Nephron progenitor cell (in vitro differentiated cells): Measurements from ENCODE around the gene GFRA3.
A peak's percentile ranks its signal among the peaks of the same experiment; 100 is the strongest.

Experiments used
- DNase-seq: peaks from one replicate; pipeline ENCODE4 v3.0.0; 2021
- H3K27ac Mint-ChIP-seq: 2 replicates; pipeline ENCODE4 v1.8.0; 2021; ENCODE audit warnings: mild to moderate bottlenecking, moderate library complexity, mixed read lengths
- H3K27me3 Mint-ChIP-seq: 2 replicates; pipeline ENCODE4 v1.8.0; 2021; ENCODE audit warnings: mild to moderate bottlenecking, low read depth, mixed read lengths; ENCODE audit not compliant: poor library complexity
- H3K36me3 Mint-ChIP-seq: 2 replicates; pipeline ENCODE4 v1.8.0; 2021; ENCODE audit warnings: low read depth, mixed read lengths
- H3K4me1 Mint-ChIP-seq: 2 replicates; pipeline ENCODE4 v1.8.0; 2021; ENCODE audit warnings: mixed read lengths
- H3K4me3 Mint-ChIP-seq: 2 replicates; pipeline ENCODE4 v1.8.0; 2021; ENCODE audit warnings: mild to moderate bottlenecking, moderate library complexity, mixed read lengths
- H3K9me3 Mint-ChIP-seq: 2 replicates; pipeline ENCODE4 v1.8.0; 2021; ENCODE audit warnings: mild to moderate bottlenecking, moderate library complexity, mixed read lengths
- CTCF ChIP-seq: fragments of 200-600 bp; sonication (generic); IDR thresholded peaks from 2 replicates; pipeline ENCODE4 v1.5.0; 2021; ENCODE audit warnings: antibody characterized with exemption

The GFRA3 gene

GRCh38 chr5:138210985-138211384, 63.4 kb downstream of the GFRA3 start:
- H3K9me3 Mint-ChIP-seq = no peaks in the 10 kb centered on the region
- H3K4me1 Mint-ChIP-seq = peaks cover 27% of the 10 kb centered on the region
- DNase-seq = no peak
- peaks cover 6% of the 10 kb centered on the region for H3K27me3 Mint-ChIP-seq
- peak overlapping the region; percentile 73 for H3K4me3 Mint-ChIP-seq
- H3K36me3 Mint-ChIP-seq = peaks cover 13% of the 10 kb centered on the region
- TF ChIP-seq CTCF = no peak
- peak overlapping the region; percentile 38 for H3K27ac Mint-ChIP-seq
